EH (cell line): ENCODE data around the gene UBL4A.

Experiments
- DNase-seq: peaks from one replicate; pipeline ENCODE4 v3.0.0-alpha.2; 2015; ENCODE audit warnings: low read depth

UBL4A gene

GRCh38 chrX:154436983-154437752, 49.2 kb downstream of the UBL4A start, which contains the start of gene GDI1:
GDI1 (plus strand) TSS chrX:154437154; CDS start chrX:154437255, 101 bp downstream.
- peak; percentile 66 for DNase-seq

- DNase-seq, result peak; percentile 34
Observed at GRCh38 chrX:154436374-154436982, 49.9 kb downstream of the UBL4A start.

- DNase-seq, result no peak
Observed at GRCh38 chrX:154435171-154435733, 51.2 kb downstream of the UBL4A start.

GRCh38 chrX:154434394-154435168, 51.8 kb downstream of the UBL4A start:
- DNase-seq, result no peak
